Hepatocyte (in vitro differentiated cells): Measurements from ENCODE around the gene FUT7. TPM values are rescaled to one million over a fixed set of nuclear protein-coding genes. Genes with fewer than 3 reads are reported as not detected.

ENCODE experiments used
- DNase-seq: peaks from one replicate; pipeline ENCODE4 v3.0.0-alpha.2; 2016; ENCODE audit warnings: low spot score
- H2AFZ ChIP-seq: fragments of 200-600 bp; sonication (generic); 2 replicates; pipeline ENCODE4 v1.6.0; 2016; ENCODE audit warnings: antibody characterized with exemption, mild to moderate bottlenecking
- H3K27ac ChIP-seq: fragments of 200-600 bp; sonication (generic); 2 replicates; pipeline ENCODE4 v1.5.1; 2016; ENCODE audit warnings: mild to moderate bottlenecking
- H3K27me3 ChIP-seq: fragments of 200-600 bp; sonication (generic); 2 replicates; pipeline ENCODE4 v1.6.1; 2016
- H3K36me3 ChIP-seq: fragments of 200-600 bp; sonication (generic); replicated peaks from 2 replicates; pipeline ENCODE4 v1.5.1; 2016; ENCODE audit warnings: low read depth; ENCODE audit not compliant: insufficient read depth
- H3K4me1 ChIP-seq: fragments of 200-600 bp; sonication (generic); 2 replicates; pipeline ENCODE4 v1.5.1; 2016; ENCODE audit warnings: mild to moderate bottlenecking, moderate library complexity; ENCODE audit not compliant: insufficient read depth
- H3K4me2 ChIP-seq: fragments of 200-600 bp; sonication (generic); 2 replicates; pipeline ENCODE4 v1.6.0; 2016
- H3K4me3 ChIP-seq: fragments of 200-600 bp; sonication (generic); 2 replicates; pipeline ENCODE4 v1.5.1; 2016; ENCODE audit warnings: mild to moderate bottlenecking
- H3K79me2 ChIP-seq: fragments of 200-600 bp; sonication (generic); 2 replicates; pipeline ENCODE4 v1.6.0; 2017; ENCODE audit warnings: mild to moderate bottlenecking
- H3K9me2 ChIP-seq: fragments of 200-600 bp; sonication (generic); replicated peaks from 2 replicates; pipeline ENCODE4 v1.6.0; 2017; ENCODE audit warnings: mild to moderate bottlenecking; ENCODE audit not compliant: insufficient read depth
- H3K9me3 ChIP-seq: fragments of 200-600 bp; sonication (generic); 2 replicates; pipeline ENCODE4 v1.5.1; 2016; ENCODE audit warnings: low read depth, mild to moderate bottlenecking
- H4K20me1 ChIP-seq: fragments of 200-600 bp; sonication (generic); 2 replicates; pipeline ENCODE4 v1.6.0; 2016; ENCODE audit warnings: mild to moderate bottlenecking; ENCODE audit not compliant: insufficient read depth, poor library complexity, severe bottlenecking
- EZH2 ChIP-seq: fragments of 200-600 bp; sonication (generic); IDR thresholded peaks from 2 replicates; pipeline ENCODE4 v1.6.1; 2016; ENCODE audit warnings: antibody characterized with exemption, mild to moderate bottlenecking, borderline replicate concordance
- EZH2phosphoT487 ChIP-seq: fragments of 200-600 bp; sonication (generic); IDR thresholded peaks from one replicate; pipeline ENCODE4 v1.6.1; 2018; ENCODE audit warnings: antibody characterized with exemption, mild to moderate bottlenecking, low read depth, moderate library complexity; ENCODE audit not compliant: unreplicated experiment, severe bottlenecking
- WGBS: methylation state at CpG from one replicate; pipeline ENCODE4 v1.1.6; 2016; ENCODE audit warnings: low lambda C conversion rate; ENCODE audit errors: missing lambda C conversion rate; 5-methylcytosine and 5-hydroxymethylcytosine counted together
- polyA plus RNA-seq: library from polyadenylated mRNA; unstranded; fragments of >200 nt; fragmentation: Nextera tagmentation; extraction: Ambion mirVana; gene quantifications from 2 replicates; pipeline ENCODE4 v1.2.1, GENCODE V29; 2016
- total RNA-seq: library from RNA; depleted of rRNA; stranded (reverse); fragments of >200 nt; gene quantifications from 2 replicates; pipeline ENCODE4 v1.2.3, GENCODE V29; 2014
- TF ChIP-seq, protein P1 (sequence below): fragments of 200-600 bp; sonication (generic); IDR thresholded peaks from 2 replicates; pipeline ENCODE4 v1.5.1; 2016; ENCODE audit warnings: antibody characterized with exemption, mild to moderate bottlenecking; ENCODE audit not compliant: poor library complexity

Gene FUT7
- total and polyA plus RNA-seq, 2 experiments from 2014 or later, result not detected

DNA sequence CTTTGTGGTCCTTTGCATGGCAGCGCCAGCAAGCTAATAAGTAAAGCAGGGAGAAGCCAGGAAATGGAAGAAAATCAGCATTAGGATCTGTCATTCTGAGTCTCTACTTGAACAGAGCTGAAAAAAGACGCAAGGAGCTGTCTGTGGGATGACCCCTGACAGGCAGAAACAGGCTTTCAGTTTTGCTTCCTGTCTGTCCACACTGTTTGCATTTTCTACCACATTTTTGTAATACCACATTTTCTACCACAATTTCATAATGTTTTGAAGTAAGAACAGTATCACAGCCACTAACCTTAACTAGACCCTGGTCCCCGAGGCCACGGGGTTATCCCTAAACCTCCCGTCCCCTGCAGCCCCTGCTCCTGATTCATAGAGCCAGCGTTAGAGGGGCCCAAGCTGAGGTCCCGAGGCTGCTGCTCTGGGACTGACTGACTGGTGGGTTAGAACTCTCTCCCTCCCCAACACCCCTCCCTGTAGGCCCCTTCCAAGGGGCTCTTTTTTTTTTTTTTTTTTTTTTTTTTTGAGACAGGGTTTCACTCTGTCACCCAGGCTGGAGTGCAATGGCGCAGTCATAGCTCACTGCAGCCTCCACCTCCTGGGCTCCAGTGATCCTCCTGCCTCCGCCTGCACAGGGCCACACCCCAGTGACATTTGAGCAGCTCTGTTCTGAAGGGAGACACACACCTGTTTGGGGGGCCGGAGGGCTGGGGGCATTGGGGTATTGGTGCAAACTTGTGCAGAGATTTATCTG, 31.5 kb downstream of the FUT7 start:
- Histone ChIP-seq H3K4me3 (no peak overlapping the region), H3K36me3 (no peaks in the 10 kb centered on the region), H3K4me2 (no peak overlapping the region), H2AFZ (no peak overlapping the region), H3K27ac (no peak overlapping the region), H4K20me1 (no peaks in the 10 kb centered on the region), H3K79me2 (no peaks in the 10 kb centered on the region), H3K9me2 (no peaks in the 10 kb centered on the region), H3K4me1 (peaks cover 17% of the 10 kb centered on the region), H3K9me3 (no peaks in the 10 kb centered on the region), H3K27me3 (no peaks in the 10 kb centered on the region)
- 76% methylated on average over 10 of the region's 10 CpGs for WGBS
- no peak for DNase-seq
- TF ChIP-seq, protein P1, sequence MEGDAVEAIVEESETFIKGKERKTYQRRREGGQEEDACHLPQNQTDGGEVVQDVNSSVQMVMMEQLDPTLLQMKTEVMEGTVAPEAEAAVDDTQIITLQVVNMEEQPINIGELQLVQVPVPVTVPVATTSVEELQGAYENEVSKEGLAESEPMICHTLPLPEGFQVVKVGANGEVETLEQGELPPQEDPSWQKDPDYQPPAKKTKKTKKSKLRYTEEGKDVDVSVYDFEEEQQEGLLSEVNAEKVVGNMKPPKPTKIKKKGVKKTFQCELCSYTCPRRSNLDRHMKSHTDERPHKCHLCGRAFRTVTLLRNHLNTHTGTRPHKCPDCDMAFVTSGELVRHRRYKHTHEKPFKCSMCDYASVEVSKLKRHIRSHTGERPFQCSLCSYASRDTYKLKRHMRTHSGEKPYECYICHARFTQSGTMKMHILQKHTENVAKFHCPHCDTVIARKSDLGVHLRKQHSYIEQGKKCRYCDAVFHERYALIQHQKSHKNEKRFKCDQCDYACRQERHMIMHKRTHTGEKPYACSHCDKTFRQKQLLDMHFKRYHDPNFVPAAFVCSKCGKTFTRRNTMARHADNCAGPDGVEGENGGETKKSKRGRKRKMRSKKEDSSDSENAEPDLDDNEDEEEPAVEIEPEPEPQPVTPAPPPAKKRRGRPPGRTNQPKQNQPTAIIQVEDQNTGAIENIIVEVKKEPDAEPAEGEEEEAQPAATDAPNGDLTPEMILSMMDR, result no peak
- no peak for TF ChIP-seq EZH2phosphoT487
- no peak for TF ChIP-seq EZH2

DNA sequence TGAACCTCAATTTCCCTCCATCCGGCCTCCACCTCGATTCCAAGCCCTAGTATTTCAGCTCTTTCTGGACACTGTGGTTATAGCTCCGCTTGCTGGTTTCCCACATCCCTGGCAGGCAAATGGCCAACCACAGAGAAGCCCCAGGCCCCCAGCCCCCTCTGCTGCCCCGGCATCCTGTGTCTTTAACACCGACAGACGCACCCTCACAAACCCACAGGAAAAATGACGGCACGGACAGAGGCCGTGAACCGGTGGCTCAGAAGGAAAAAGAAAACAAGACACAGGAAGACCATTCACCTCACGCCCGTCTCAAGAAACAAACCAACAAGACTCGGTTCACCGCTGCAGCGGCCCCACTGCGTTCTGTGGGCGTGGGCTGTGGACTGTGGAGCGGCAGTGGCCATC, 34.1 kb downstream of the FUT7 start:
- no peak for TF ChIP-seq EZH2
- TF ChIP-seq, protein P1, result no peak
- no peak for TF ChIP-seq EZH2phosphoT487
- WGBS, result 91% methylated on average over 18 of the region's 18 CpGs
- H2AFZ ChIP-seq, result no peak overlapping the region
- H3K79me2 ChIP-seq, result peaks cover 6% of the 10 kb centered on the region
- no peaks in the 10 kb centered on the region for H3K9me3 ChIP-seq
- peaks cover 17% of the 10 kb centered on the region for H3K4me1 ChIP-seq
- H3K4me3 ChIP-seq, result no peak overlapping the region
- H3K9me2 ChIP-seq, result no peaks in the 10 kb centered on the region
- no peaks in the 10 kb centered on the region for H4K20me1 ChIP-seq
- H3K27ac ChIP-seq, result no peak overlapping the region
- H3K36me3 ChIP-seq, result no peaks in the 10 kb centered on the region
- no peaks in the 10 kb centered on the region for H3K27me3 ChIP-seq
- H3K4me2 ChIP-seq, result no peak overlapping the region
- no peak for DNase-seq

DNA sequence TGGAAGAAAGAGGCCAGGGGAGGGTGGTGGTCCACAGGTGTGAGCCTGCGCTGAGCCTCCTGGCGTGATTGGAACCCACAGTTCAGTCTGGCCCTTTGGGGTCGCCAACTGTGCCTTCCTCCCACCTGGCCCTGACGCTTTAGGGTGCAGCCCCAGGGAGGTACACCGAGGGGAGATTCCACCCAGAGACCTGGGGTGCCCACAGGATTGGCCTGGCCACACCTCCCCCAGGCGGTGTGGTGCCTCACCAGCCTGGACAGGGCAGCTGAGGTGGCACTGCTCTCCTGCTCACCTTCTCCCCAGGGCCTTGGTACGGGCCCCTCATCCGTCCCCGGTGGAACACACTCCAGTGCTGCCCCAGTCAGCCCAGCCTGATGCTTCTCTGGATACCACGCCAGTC, 34.5 kb downstream of the FUT7 start:
- peaks cover 17% of the 10 kb centered on the region for H3K4me1 ChIP-seq
- WGBS, result 87% methylated on average over 10 of the region's 10 CpGs

More for the DNA sequence above, 34.5 kb downstream of the FUT7 start:
- Histone ChIP-seq H3K4me3 (no peak overlapping the region), H3K27me3 (no peaks in the 10 kb centered on the region), H3K27ac (no peak overlapping the region), H3K9me3 (no peaks in the 10 kb centered on the region), H4K20me1 (no peaks in the 10 kb centered on the region), H2AFZ (no peak overlapping the region), H3K4me2 (peak overlapping the region; percentile 85), H3K36me3 (no peaks in the 10 kb centered on the region), H3K9me2 (no peaks in the 10 kb centered on the region), H3K79me2 (peaks cover 7% of the 10 kb centered on the region)
- no peak for DNase-seq
- TF ChIP-seq, protein P1, result no peak
- no peak for TF ChIP-seq EZH2phosphoT487
- TF ChIP-seq EZH2, result no peak
